CD4-positive, alpha-beta T cell (primary cell): ENCODE results near the gene NPC1L1. TPM values are rescaled to one million over a fixed set of nuclear protein-coding genes. Genes with fewer than 3 reads are reported as not detected.
"Not testable (repeated sequence)": the region's sequence is repeated elsewhere in the genome, so short reads cannot be mapped to it uniquely, and the experiment has no call there.

Experiments used
- ATAC-seq: fragments of 200-7000 bp; cut with Tn5 transposase; one replicate; pipeline ENCODE4 v1.10.0; 2022; ENCODE audit warnings: mild to moderate bottlenecking; ENCODE audit not compliant: poor library complexity
- CTCF ChIA-PET: fragments of 350-600 bp; sonication (Branson Sonifier 250); formaldehyde crosslinking; loops from one replicate; lab custom pipeline; 2021; ENCODE audit warnings: antibody characterized with exemption, inconsistent platforms; lab: Charles Lee
- POLR2A ChIA-PET: fragments of 350-600 bp; sonication (Branson Sonifier 250); formaldehyde crosslinking; loops from one replicate; lab custom pipeline; 2021; ENCODE audit warnings: antibody characterized with exemption, inconsistent platforms; lab: Charles Lee
- DNase-seq, 14 experiments: peaks; one replicate each; pipeline ENCODE4 v3.0.0-alpha.2; 2013 to 2020; ENCODE audit warnings: mixed read lengths in 2 of 14
- H3K27ac ChIP-seq, 2 donors: one replicate each; pipeline versions ENCODE4 v1.5.1 to v1.7.0; 2013; ENCODE audit warnings: low read length in 2 of 2, low read depth in 1 of 2, mild to moderate bottlenecking in 1 of 2
- H3K27me3 ChIP-seq, 2 experiments: 1 replicate in 1 of 2; 2 replicates in 1 of 2; pipeline versions ENCODE4 v1.6.1 to v1.7.0; 2013; ENCODE audit warnings: low read length in 2 of 2, control low read depth in 1 of 2, mild to moderate bottlenecking in 1 of 2, moderate library complexity in 1 of 2; ENCODE audit not compliant: insufficient read depth in 2 of 2, control insufficient read depth in 1 of 2
- H3K36me3 ChIP-seq: one replicate; pipeline ENCODE4 v1.6.1; 2013; ENCODE audit warnings: low read length, control low read depth; ENCODE audit not compliant: insufficient read depth
- H3K4me1 ChIP-seq: one replicate; pipeline ENCODE4 v1.6.1; 2013; ENCODE audit warnings: low read length, control low read depth; ENCODE audit not compliant: insufficient read depth
- H3K4me3 ChIP-seq: one replicate; pipeline ENCODE4 v1.5.1; 2013; ENCODE audit warnings: mild to moderate bottlenecking, low read length, moderate library complexity
- H3K9me3 ChIP-seq, 2 experiments: 1 replicate in 1 of 2; 2 replicates in 1 of 2; pipeline versions ENCODE4 v1.6.1 to v1.7.0; 2013; ENCODE audit warnings: low read length in 2 of 2, mild to moderate bottlenecking in 2 of 2, control low read depth in 1 of 2, moderate library complexity in 1 of 2; ENCODE audit not compliant: control insufficient read depth in 1 of 2, insufficient read depth in 1 of 2
- H3K27ac Mint-ChIP-seq: one replicate; pipeline ENCODE4 v1.8.0; 2020; ENCODE audit warnings: mixed read lengths
- H3K27me3 Mint-ChIP-seq: one replicate; pipeline ENCODE4 v1.8.0; 2021; ENCODE audit warnings: mixed read lengths
- H3K36me3 Mint-ChIP-seq: one replicate; pipeline ENCODE4 v1.8.0; 2021; ENCODE audit warnings: low read depth, mixed read lengths
- H3K4me1 Mint-ChIP-seq: one replicate; pipeline ENCODE4 v1.8.0; 2021; ENCODE audit warnings: low read depth, mixed read lengths
- H3K4me3 Mint-ChIP-seq: one replicate; pipeline ENCODE4 v1.8.0; 2020; ENCODE audit warnings: mild to moderate bottlenecking, mixed read lengths
- H3K9me3 Mint-ChIP-seq: one replicate; pipeline ENCODE4 v1.8.0; 2020; ENCODE audit warnings: mixed read lengths
- intact Hi-C, 2 experiments: fragments of 100-400 bp; cut with DNase I in 1 of 2; cut with micrococcal nuclease in 1 of 2; formaldehyde crosslinking; loops; one replicate each; pipeline versions ENCODE4 v1.15.1 to v1.9.0; 2023 to 2025; cut with DNase I, micrococcal nuclease
- total RNA-seq, 174 experiments: library from RNA in 2 of 174; stranded (reverse) in 2 of 174; gene quantifications; one replicate each; pipeline ENCODE4 v1.2.3 and lab custom pipeline; 2021 to 2026
- TF ChIP-seq, protein P1 (sequence below): fragments of 200-600 bp; IDR thresholded peaks from one replicate; pipeline ENCODE4 v1.8.0; 2022; ENCODE audit warnings: antibody characterized with exemption, mild to moderate bottlenecking

The NPC1L1 gene
- total RNA-seq, 2 experiments from 2014 or later: 0.08 TPM; not detected in 1

DNA sequence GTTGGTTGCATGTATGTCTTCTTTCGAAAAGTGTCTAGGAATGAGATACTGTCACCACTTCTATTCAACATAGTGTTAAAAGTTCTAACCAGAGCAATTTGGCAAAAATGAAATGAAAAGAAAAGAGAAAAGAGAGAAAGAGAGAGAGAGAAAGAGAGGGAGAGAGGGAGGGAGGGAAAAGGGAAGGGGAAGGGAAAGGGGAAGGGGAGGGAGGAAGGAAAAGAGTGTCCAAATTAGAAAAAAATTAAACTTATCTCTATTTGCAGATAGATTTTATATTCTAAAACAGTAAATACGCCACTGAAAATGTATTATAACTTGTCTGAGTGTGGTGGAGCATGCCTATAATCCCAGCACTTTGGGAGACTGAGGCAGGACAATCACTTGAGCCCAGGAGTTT lies 16.4 kb upstream of the NPC1L1 start:
- POLR2A ChIA-PET: no interaction called here
- TF ChIP-seq, protein P1, sequence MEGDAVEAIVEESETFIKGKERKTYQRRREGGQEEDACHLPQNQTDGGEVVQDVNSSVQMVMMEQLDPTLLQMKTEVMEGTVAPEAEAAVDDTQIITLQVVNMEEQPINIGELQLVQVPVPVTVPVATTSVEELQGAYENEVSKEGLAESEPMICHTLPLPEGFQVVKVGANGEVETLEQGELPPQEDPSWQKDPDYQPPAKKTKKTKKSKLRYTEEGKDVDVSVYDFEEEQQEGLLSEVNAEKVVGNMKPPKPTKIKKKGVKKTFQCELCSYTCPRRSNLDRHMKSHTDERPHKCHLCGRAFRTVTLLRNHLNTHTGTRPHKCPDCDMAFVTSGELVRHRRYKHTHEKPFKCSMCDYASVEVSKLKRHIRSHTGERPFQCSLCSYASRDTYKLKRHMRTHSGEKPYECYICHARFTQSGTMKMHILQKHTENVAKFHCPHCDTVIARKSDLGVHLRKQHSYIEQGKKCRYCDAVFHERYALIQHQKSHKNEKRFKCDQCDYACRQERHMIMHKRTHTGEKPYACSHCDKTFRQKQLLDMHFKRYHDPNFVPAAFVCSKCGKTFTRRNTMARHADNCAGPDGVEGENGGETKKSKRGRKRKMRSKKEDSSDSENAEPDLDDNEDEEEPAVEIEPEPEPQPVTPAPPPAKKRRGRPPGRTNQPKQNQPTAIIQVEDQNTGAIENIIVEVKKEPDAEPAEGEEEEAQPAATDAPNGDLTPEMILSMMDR: no peak
- H3K36me3 ChIP-seq: no peaks in the 10 kb centered on the region
- H3K9me3 Mint-ChIP-seq: no peaks in the 10 kb centered on the region
- no peaks in the 10 kb centered on the region for H3K9me3 ChIP-seq
- no peaks in the 10 kb centered on the region for H3K27me3 Mint-ChIP-seq
- no peak for DNase-seq
- H3K27me3 ChIP-seq: no peaks in the 10 kb centered on the region
- no peaks in the 10 kb centered on the region for H3K36me3 Mint-ChIP-seq
- intact Hi-C loops: no loop called here
- H3K27ac Mint-ChIP-seq: no peak overlapping the region
- H3K4me3 Mint-ChIP-seq: no peak overlapping the region
- H3K4me3 ChIP-seq: no peak overlapping the region
- no peak for ATAC-seq
- CTCF ChIA-PET: no interaction called here
- H3K4me1 ChIP-seq: no peaks in the 10 kb centered on the region
- no peak overlapping the region for H3K27ac ChIP-seq
- H3K4me1 Mint-ChIP-seq: no peaks in the 10 kb centered on the region

DNA sequence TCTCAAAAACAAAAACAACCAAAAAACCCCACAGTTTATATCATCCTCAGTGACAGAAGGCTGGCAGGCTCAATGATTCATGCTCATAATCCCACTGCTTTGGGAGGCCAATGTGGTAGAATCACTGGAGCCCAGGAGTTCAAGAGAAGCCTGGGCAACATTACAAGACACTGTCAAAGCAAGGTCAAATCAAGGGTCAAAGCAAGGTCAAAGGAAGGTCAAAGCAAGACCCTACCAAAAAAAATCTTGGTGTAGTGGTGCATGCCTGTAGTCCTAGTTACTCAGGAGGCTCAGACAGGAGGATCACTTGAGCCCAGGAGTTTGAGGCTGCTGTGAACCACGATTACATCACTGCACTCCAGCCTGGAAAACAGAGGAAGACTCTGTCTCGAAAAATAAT lies 14.2 kb upstream of the NPC1L1 start:
- Mint-ChIP-seq H3K4me1 (no peaks in the 10 kb centered on the region), H3K27ac (no peak overlapping the region), H3K27me3 (no peaks in the 10 kb centered on the region), H3K36me3 (no peaks in the 10 kb centered on the region), H3K9me3 (no peaks in the 10 kb centered on the region), H3K4me3 (no peak overlapping the region)
- intact Hi-C loops: no loop called here
- H3K27ac ChIP-seq: no peak overlapping the region
- no peak for DNase-seq
- TF ChIP-seq, protein P1: no peak
- POLR2A ChIA-PET: no interaction called here
- H3K4me3 ChIP-seq: no peak overlapping the region
- no peak for ATAC-seq
- CTCF ChIA-PET: no interaction called here
- H3K4me1 ChIP-seq: no peaks in the 10 kb centered on the region
- H3K36me3 ChIP-seq: no peaks in the 10 kb centered on the region
- H3K9me3 ChIP-seq: no peaks in the 10 kb centered on the region
- no peaks in the 10 kb centered on the region for H3K27me3 ChIP-seq

DNA sequence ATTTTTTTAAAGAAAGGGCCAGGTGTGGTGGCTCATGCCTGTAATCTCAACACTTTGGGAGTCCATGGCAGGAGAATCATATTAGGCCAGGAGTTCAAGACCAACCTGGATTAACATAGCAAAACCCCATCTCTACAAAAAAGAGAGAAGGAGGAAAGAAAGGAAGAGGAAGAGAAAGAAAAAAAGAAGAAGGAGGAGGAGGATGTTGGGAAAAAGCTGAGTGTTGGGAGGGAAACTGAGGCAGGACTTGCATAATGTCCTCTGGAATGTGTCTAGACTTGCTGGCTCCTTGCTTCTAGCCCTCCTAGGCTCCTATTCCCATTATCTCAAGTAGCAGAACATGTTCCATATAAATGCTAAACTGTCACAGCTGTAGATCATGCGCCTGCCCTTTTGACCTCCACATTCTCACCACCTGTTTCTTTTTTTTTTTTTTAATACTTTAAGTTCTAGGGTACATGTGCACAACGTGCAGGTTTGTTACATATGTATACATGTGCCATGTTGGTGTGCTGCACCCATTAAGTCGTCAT lies 11.4 kb upstream of the NPC1L1 start:
- POLR2A ChIA-PET, H3K4me3 Mint-ChIP-seq, H3K4me1 Mint-ChIP-seq, DNase-seq, CTCF ChIA-PET, ATAC-seq, H3K27me3 ChIP-seq, H3K27ac Mint-ChIP-seq, H3K27ac ChIP-seq, H3K4me1 ChIP-seq, H3K9me3 ChIP-seq, H3K9me3 Mint-ChIP-seq, H3K36me3 ChIP-seq, H3K4me3 ChIP-seq, H3K27me3 Mint-ChIP-seq, intact Hi-C loops, H3K36me3 Mint-ChIP-seq: not testable (repeated sequence)

DNA sequence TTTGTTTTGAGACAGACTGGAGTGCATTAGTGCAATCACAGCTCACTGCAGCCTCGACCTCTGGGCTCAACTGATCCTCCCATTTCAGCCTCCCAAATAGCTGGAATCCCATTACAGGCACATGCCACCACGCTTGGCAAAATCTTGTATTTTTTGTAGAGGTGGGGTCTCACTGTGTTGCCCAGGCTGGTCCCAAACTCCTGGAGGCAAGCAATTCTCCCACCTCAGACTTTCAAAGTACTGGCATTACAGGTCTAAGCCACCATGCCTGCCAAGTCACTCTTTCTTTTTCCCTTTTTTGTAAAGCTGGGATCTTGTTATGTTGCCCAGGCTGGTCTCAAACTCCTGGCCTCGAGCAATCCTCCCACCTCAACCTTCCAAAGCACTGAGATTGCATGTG lies 8.3 kb upstream of the NPC1L1 start:
- H3K27me3 Mint-ChIP-seq: no peaks in the 10 kb centered on the region
- H3K27ac Mint-ChIP-seq: no peak overlapping the region
- H3K36me3 ChIP-seq: no peaks in the 10 kb centered on the region
- no peaks in the 10 kb centered on the region for H3K27me3 ChIP-seq
- ChIA-PET POLR2A (no interaction called here), CTCF (no interaction called here)
- H3K36me3 Mint-ChIP-seq: no peaks in the 10 kb centered on the region
- no peak overlapping the region for H3K4me3 ChIP-seq
- H3K4me1 Mint-ChIP-seq: no peaks in the 10 kb centered on the region
- no peaks in the 10 kb centered on the region for H3K9me3 ChIP-seq
- H3K9me3 Mint-ChIP-seq: no peaks in the 10 kb centered on the region
- TF ChIP-seq, protein P1: no peak
- ATAC-seq: no peak
- no peak for DNase-seq
- intact Hi-C loops: no loop called here
- no peak overlapping the region for H3K27ac ChIP-seq
- H3K4me3 Mint-ChIP-seq: no peak overlapping the region
- H3K4me1 ChIP-seq: no peaks in the 10 kb centered on the region
